ENCODE measurements around the gene FLRT2. TPM values are rescaled to one million over a fixed set of nuclear protein-coding genes. Genes with fewer than 3 reads are reported as not detected.

Gene FLRT2
- total and polyA plus RNA-seq, 10 of the 15 experiments (the other 5 are each of a cell fraction or from before 2014, with no cell fraction given) = 0.03 to 0.13 TPM; not detected in 8

GRCh38 chr14:85558505-85558904 is 28.6 kb downstream of the FLRT2 start:
- Histone ChIP-seq H3K4me3 (no peak overlapping the region), H3K27me3 (replicated peaks in 1 of 2; ENCODE audit: control insufficient read depth in 2 of 2, insufficient read depth in 2 of 2, low read length in 1 of 2) (no peaks in the 10 kb centered on the region), H4K20me1 (ENCODE audit: control insufficient read depth, insufficient read depth) (no peaks in the 10 kb centered on the region), H3K9ac (ENCODE audit: control insufficient read depth, insufficient read depth, low read length) (no peak overlapping the region), H3K4me2 (ENCODE audit: control insufficient read depth, insufficient read depth) (no peak overlapping the region), H3K27ac (ENCODE audit: control insufficient read depth, insufficient read depth) (no peak overlapping the region), H3K79me2 (ENCODE audit: control insufficient read depth, insufficient read depth, low read length) (no peaks in the 10 kb centered on the region), H2AFZ (ENCODE audit: control insufficient read depth, low read depth, low read length) (no peak overlapping the region), H3K9me3 (replicated peaks; ENCODE audit: control insufficient read depth, insufficient read depth, low read length) (no peaks in the 10 kb centered on the region), H3K36me3 (ENCODE audit: control insufficient read depth in 2 of 2, insufficient read depth in 2 of 2, low read length in 1 of 2) (no peaks in the 10 kb centered on the region), H3K4me1 (ENCODE audit: control insufficient read depth, insufficient read depth, low read length) (no peaks in the 10 kb centered on the region)
- intact Hi-C loops (cut with micrococcal nuclease; ENCODE audit: unreplicated experiment) (no loop called here), in situ Hi-C loops (cut with MboI) (no loop called here)
- 8% methylated on average over 2 of the region's 2 CpGs for WGBS (ENCODE audit: insufficient coverage, insufficient replicate concordance, low lambda C conversion rate, missing lambda C conversion rate)
- ATAC-seq (no peak), FAIRE-seq (no peak), DNase-seq (ENCODE audit: low read depth, low spot score) (no peak)
- no TSS peak for BruUV-seq (replicated peaks)
- ChIA-PET CTCF (no interaction called here), POLR2A (no interaction called here), RAD21 (ENCODE audit: unreplicated experiment) (no interaction called here), SMC1A (ENCODE audit: uncharacterized antibody, unreplicated experiment) (no interaction called here)
- TF ChIP-seq HDAC6 (IDR thresholded peaks at IDR 0.05; ENCODE audit: unreplicated experiment) (no peak), HSF1 (IDR thresholded peaks at IDR 0.05; ENCODE audit: low read depth, low read length) (no peak), ASH2L (IDR thresholded peaks at IDR 0.05; ENCODE audit: borderline replicate concordance, low read depth) (no peak), EGR1 (IDR thresholded peaks at IDR 0.05; ENCODE audit: borderline replicate concordance in 1 of 2, low read depth in 2 of 2, low read length in 2 of 2) (no peak), EZH2 (IDR thresholded peaks at IDR 0.05; ENCODE audit: borderline replicate concordance, control insufficient read depth, low read depth, low read length) (no peak), HDGF (IDR thresholded peaks at IDR 0.05) (no peak), WRNIP1 (IDR thresholded peaks at IDR 0.05; ENCODE audit: borderline replicate concordance, low read depth, low read length) (no peak), SMAD5 (IDR thresholded peaks at IDR 0.05; ENCODE audit: low read depth) (no peak), HCFC1 (IDR thresholded peaks at IDR 0.05; ENCODE audit: low read length) (no peak), ZNF592 (IDR thresholded peaks at IDR 0.05) (no peak), CUX1 (IDR thresholded peaks at IDR 0.05; ENCODE audit: insufficient replicate concordance, low read depth, low read length) (no peak), NR2F1 (conservative IDR thresholded peaks at IDR 0.05) (no peak), TARDBP (IDR thresholded peaks at IDR 0.05; ENCODE audit: borderline replicate concordance) (no peak), RCOR1 (conservative IDR thresholded peaks at IDR 0.05; ENCODE audit: low read depth, low read length) (no peak), CBX3 (IDR thresholded peaks at IDR 0.05; ENCODE audit: borderline replicate concordance, low read depth) (no peak), NR2C1 (IDR thresholded peaks at IDR 0.05) (no peak)

All from GM12878 (cell line).